ENCODE data around the gene PSMA7. TPM values are rescaled to one million over a fixed set of nuclear protein-coding genes. Genes with fewer than 3 reads are reported as not detected.

PSMA7 gene
- total RNA-seq, 1 experiment from 2014 or later = 362 TPM

GRCh38 chr20:62142252-62143080, 728 bp downstream of the PSMA7 start:
- POLR2A ChIA-PET = interaction anchor here (0.6 to 6.0 kb wide), 29 partner anchors 8 to 630 kb away, joined by 3 to 124 read pairs (median 4); partner anchors contain the start of genes LAMA5, LSM14B, MTG2 and OSBPL2

GRCh38 chr20:62141397-62142251, 1.6 kb downstream of the PSMA7 start:
- Mint-ChIP-seq H3K4me1 (ENCODE audit: insufficient read depth, unreplicated experiment) (peaks cover 31% of the 10 kb centered on the region), H3K27ac (ENCODE audit: low read depth, unreplicated experiment) (peak overlapping the region; percentile 97), H3K27me3 (ENCODE audit: insufficient read depth, unreplicated experiment) (no peaks in the 10 kb centered on the region), H3K4me3 (ENCODE audit: unreplicated experiment) (peak overlapping the region; percentile 84), H3K36me3 (ENCODE audit: insufficient read depth, unreplicated experiment) (peaks cover 66% of the 10 kb centered on the region), H3K9me3 (ENCODE audit: unreplicated experiment) (no peaks in the 10 kb centered on the region)
- ChIA-PET POLR2A (interaction anchor here (0.6 to 6.0 kb wide), 20 partner anchors 9 to 631 kb away, joined by 3 to 124 read pairs (median 4); partner anchors contain the start of genes LAMA5, LSM14B, MTG2 and OSBPL2), CTCF (interaction anchor here (0.6 to 2.9 kb wide), 16 partner anchors 9 to 786 kb away, joined by 3 to 18 read pairs (median 4); partner anchors contain the start of gene LSM14B)
- intact Hi-C loops (cut with micrococcal nuclease) = no loop called here
- TF ChIP-seq, protein P1, sequence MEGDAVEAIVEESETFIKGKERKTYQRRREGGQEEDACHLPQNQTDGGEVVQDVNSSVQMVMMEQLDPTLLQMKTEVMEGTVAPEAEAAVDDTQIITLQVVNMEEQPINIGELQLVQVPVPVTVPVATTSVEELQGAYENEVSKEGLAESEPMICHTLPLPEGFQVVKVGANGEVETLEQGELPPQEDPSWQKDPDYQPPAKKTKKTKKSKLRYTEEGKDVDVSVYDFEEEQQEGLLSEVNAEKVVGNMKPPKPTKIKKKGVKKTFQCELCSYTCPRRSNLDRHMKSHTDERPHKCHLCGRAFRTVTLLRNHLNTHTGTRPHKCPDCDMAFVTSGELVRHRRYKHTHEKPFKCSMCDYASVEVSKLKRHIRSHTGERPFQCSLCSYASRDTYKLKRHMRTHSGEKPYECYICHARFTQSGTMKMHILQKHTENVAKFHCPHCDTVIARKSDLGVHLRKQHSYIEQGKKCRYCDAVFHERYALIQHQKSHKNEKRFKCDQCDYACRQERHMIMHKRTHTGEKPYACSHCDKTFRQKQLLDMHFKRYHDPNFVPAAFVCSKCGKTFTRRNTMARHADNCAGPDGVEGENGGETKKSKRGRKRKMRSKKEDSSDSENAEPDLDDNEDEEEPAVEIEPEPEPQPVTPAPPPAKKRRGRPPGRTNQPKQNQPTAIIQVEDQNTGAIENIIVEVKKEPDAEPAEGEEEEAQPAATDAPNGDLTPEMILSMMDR (IDR thresholded peaks at IDR 0.05; ENCODE audit: unreplicated experiment) = no peak
- DNase-seq (ENCODE audit: unreplicated experiment) = peak; percentile 42
- TSS peak; percentile 23 for BruUV-seq (replicated peaks)

More at GRCh38 chr20:62142252-62143080, 728 bp downstream of the PSMA7 start:
- Mint-ChIP-seq H3K4me3 (ENCODE audit: unreplicated experiment) (peak overlapping the region; percentile 84), H3K9me3 (ENCODE audit: unreplicated experiment) (no peaks in the 10 kb centered on the region), H3K4me1 (ENCODE audit: insufficient read depth, unreplicated experiment) (peaks cover 31% of the 10 kb centered on the region), H3K36me3 (ENCODE audit: insufficient read depth, unreplicated experiment) (peaks cover 59% of the 10 kb centered on the region), H3K27ac (ENCODE audit: low read depth, unreplicated experiment) (peak overlapping the region; percentile 97), H3K27me3 (ENCODE audit: insufficient read depth, unreplicated experiment) (no peaks in the 10 kb centered on the region)
- no TSS peak for BruUV-seq (replicated peaks)
- no peak for DNase-seq (ENCODE audit: unreplicated experiment)
- CTCF ChIA-PET = interaction anchor here (0.6 to 2.9 kb wide), 9 partner anchors 16 to 255 kb away, joined by 3 to 18 read pairs (median 4); partner anchors contain the start of gene LSM14B
- TF ChIP-seq, protein P1 (IDR thresholded peaks at IDR 0.05; ENCODE audit: unreplicated experiment) = no peak
- intact Hi-C loops (cut with micrococcal nuclease) = no loop called here

GRCh38 chr20:62141043-62141396, 2.2 kb downstream of the PSMA7 start:
- Mint-ChIP-seq H3K36me3 (ENCODE audit: insufficient read depth, unreplicated experiment) (peaks cover 72% of the 10 kb centered on the region), H3K27ac (ENCODE audit: low read depth, unreplicated experiment) (peak overlapping the region; percentile 97), H3K4me1 (ENCODE audit: insufficient read depth, unreplicated experiment) (peaks cover 31% of the 10 kb centered on the region), H3K4me3 (ENCODE audit: unreplicated experiment) (peak overlapping the region; percentile 84), H3K9me3 (ENCODE audit: unreplicated experiment) (no peaks in the 10 kb centered on the region), H3K27me3 (ENCODE audit: insufficient read depth, unreplicated experiment) (no peaks in the 10 kb centered on the region)
- no TSS peak for BruUV-seq (replicated peaks)
- ChIA-PET CTCF (interaction anchor here (0.6 to 2.9 kb wide), 11 partner anchors 8 to 256 kb away, joined by 3 to 18 read pairs (median 4); partner anchors contain the start of gene LSM14B), POLR2A (interaction anchor here (1.0 to 6.0 kb wide), 7 partner anchors 10 to 130 kb away, joined by 3 to 124 read pairs (median 9); partner anchors contain the start of genes LSM14B and TAF4)
- DNase-seq (ENCODE audit: unreplicated experiment) = no peak
- TF ChIP-seq, protein P1 (IDR thresholded peaks at IDR 0.05; ENCODE audit: unreplicated experiment) = no peak
- intact Hi-C loops (cut with micrococcal nuclease) = no loop called here
